ENCODE measurements around the gene ZNF581.
A peak's percentile ranks its signal among the peaks of the same experiment; 100 is the strongest.

ZNF581 gene

GRCh38 chr19:55640577-55641425 lies 2.6 kb upstream of the ZNF581 start, which contains the start of gene ZNF580:
Gene ZNF580, plus strand, starts transcription at chr19:55641002. Its CDS starts 1,507 bp downstream, at chr19:55642509.
- H3K4me1 ChIP-seq (ENCODE audit: control insufficient read depth, insufficient read depth, low read length): peaks cover 27% of the 10 kb centered on the region
- peak within 1 kb of the TSS; percentile 86 for H3K27ac ChIP-seq (ENCODE audit: low read depth, low read length)
- no peaks in the 10 kb centered on the region for H3K36me3 ChIP-seq (ENCODE audit: control insufficient read depth, insufficient read depth, low read length)
- H3K4me3 ChIP-seq (ENCODE audit: low read length): peak within 1 kb of the TSS; percentile 92
- H3K27me3 ChIP-seq (ENCODE audit: control insufficient read depth, insufficient read depth, low read length): no peaks in the 10 kb centered on the region
- H3K9ac ChIP-seq (ENCODE audit: low read length): peak within 1 kb of the TSS; percentile 68

- no peaks in the 10 kb centered on the region for H3K27me3 ChIP-seq (ENCODE audit: control insufficient read depth, insufficient read depth, low read length)
- peak overlapping the region; percentile 92 for H3K4me3 ChIP-seq (ENCODE audit: low read length)
- H3K27ac ChIP-seq (ENCODE audit: low read depth, low read length): peak overlapping the region; percentile 86
- peak overlapping the region; percentile 67 for H3K9ac ChIP-seq (ENCODE audit: low read length)
- H3K4me1 ChIP-seq (ENCODE audit: control insufficient read depth, insufficient read depth, low read length): peaks cover 22% of the 10 kb centered on the region
- H3K36me3 ChIP-seq (ENCODE audit: control insufficient read depth, insufficient read depth, low read length): no peaks in the 10 kb centered on the region
These were observed 1.9 kb upstream of the ZNF581 start for GRCh38 chr19:55641426-55642152.

GRCh38 chr19:55642153-55643002 lies 1.1 kb upstream of the ZNF581 start:
- Histone ChIP-seq H3K36me3 (ENCODE audit: control insufficient read depth, insufficient read depth, low read length) (no peaks in the 10 kb centered on the region), H3K27ac (ENCODE audit: low read depth, low read length) (peak overlapping the region; percentile 65), H3K27me3 (ENCODE audit: control insufficient read depth, insufficient read depth, low read length) (no peaks in the 10 kb centered on the region), H3K4me3 (ENCODE audit: low read length) (peak overlapping the region; percentile 92), H3K4me1 (ENCODE audit: control insufficient read depth, insufficient read depth, low read length) (peaks cover 25% of the 10 kb centered on the region), H3K9ac (ENCODE audit: low read length) (peak overlapping the region; percentile 45)

GRCh38 chr19:55643887-55644176 lies 383 bp downstream of the ZNF581 start:
- Histone ChIP-seq H3K36me3 (ENCODE audit: control insufficient read depth, insufficient read depth, low read length) (no peaks in the 10 kb centered on the region), H3K4me1 (ENCODE audit: control insufficient read depth, insufficient read depth, low read length) (peaks cover 31% of the 10 kb centered on the region), H3K27ac (ENCODE audit: low read depth, low read length) (peak overlapping the region; percentile 65), H3K4me3 (ENCODE audit: low read length) (peak overlapping the region; percentile 92), H3K27me3 (ENCODE audit: control insufficient read depth, insufficient read depth, low read length) (no peaks in the 10 kb centered on the region), H3K9ac (ENCODE audit: low read length) (peak overlapping the region; percentile 0)

- peak overlapping the region; percentile 65 for H3K27ac ChIP-seq (ENCODE audit: low read depth, low read length)
These were observed 863 bp downstream of the ZNF581 start for GRCh38 chr19:55644191-55644833.

GRCh38 chr19:55644842-55645511 lies 1.5 kb downstream of the ZNF581 start:
- no peaks in the 10 kb centered on the region for H3K27me3 ChIP-seq (ENCODE audit: control insufficient read depth, insufficient read depth, low read length)
- peaks cover 31% of the 10 kb centered on the region for H3K4me1 ChIP-seq (ENCODE audit: control insufficient read depth, insufficient read depth, low read length)
- H3K4me3 ChIP-seq (ENCODE audit: low read length): no peak overlapping the region
- H3K27ac ChIP-seq (ENCODE audit: low read depth, low read length): no peak overlapping the region
- H3K36me3 ChIP-seq (ENCODE audit: control insufficient read depth, insufficient read depth, low read length): no peaks in the 10 kb centered on the region
- H3K9ac ChIP-seq (ENCODE audit: low read length): no peak overlapping the region

More at GRCh38 chr19:55644191-55644833, 863 bp downstream of the ZNF581 start:
- Histone ChIP-seq H3K27me3 (ENCODE audit: control insufficient read depth, insufficient read depth, low read length) (no peaks in the 10 kb centered on the region), H3K4me3 (ENCODE audit: low read length) (peak overlapping the region; percentile 92), H3K9ac (ENCODE audit: low read length) (peak overlapping the region; percentile 0), H3K4me1 (ENCODE audit: control insufficient read depth, insufficient read depth, low read length) (peaks cover 34% of the 10 kb centered on the region), H3K36me3 (ENCODE audit: control insufficient read depth, insufficient read depth, low read length) (no peaks in the 10 kb centered on the region)

GRCh38 chr19:55645512-55645881 lies 2.0 kb downstream of the ZNF581 start:
- Histone ChIP-seq H3K27ac (ENCODE audit: low read depth, low read length) (no peak overlapping the region), H3K9ac (ENCODE audit: low read length) (no peak overlapping the region), H3K4me1 (ENCODE audit: control insufficient read depth, insufficient read depth, low read length) (peaks cover 26% of the 10 kb centered on the region), H3K4me3 (ENCODE audit: low read length) (no peak overlapping the region), H3K27me3 (ENCODE audit: control insufficient read depth, insufficient read depth, low read length) (no peaks in the 10 kb centered on the region), H3K36me3 (ENCODE audit: control insufficient read depth, insufficient read depth, low read length) (no peaks in the 10 kb centered on the region)

GRCh38 chr19:55646889-55647731 lies 3.7 kb downstream of the ZNF581 start:
- Histone ChIP-seq H3K36me3 (ENCODE audit: control insufficient read depth, insufficient read depth, low read length) (no peaks in the 10 kb centered on the region), H3K9ac (ENCODE audit: low read length) (peak overlapping the region; percentile 38), H3K4me3 (ENCODE audit: low read length) (peak overlapping the region; percentile 82), H3K27ac (ENCODE audit: low read depth, low read length) (peak overlapping the region; percentile 79), H3K4me1 (ENCODE audit: control insufficient read depth, insufficient read depth, low read length) (peaks cover 25% of the 10 kb centered on the region), H3K27me3 (ENCODE audit: control insufficient read depth, insufficient read depth, low read length) (no peaks in the 10 kb centered on the region)

GRCh38 chr19:55647732-55648584 lies 4.5 kb downstream of the ZNF581 start, which contains the start of gene CCDC106:
Gene CCDC106, plus strand, starts transcription at chr19:55648212. Its CDS starts 835 bp downstream, at chr19:55649047.
- Histone ChIP-seq H3K4me1 (ENCODE audit: control insufficient read depth, insufficient read depth, low read length) (peaks cover 23% of the 10 kb centered on the region), H3K27me3 (ENCODE audit: control insufficient read depth, insufficient read depth, low read length) (no peaks in the 10 kb centered on the region), H3K36me3 (ENCODE audit: control insufficient read depth, insufficient read depth, low read length) (no peaks in the 10 kb centered on the region), H3K4me3 (ENCODE audit: low read length) (peak within 1 kb of the TSS; percentile 82), H3K27ac (ENCODE audit: low read depth, low read length) (peak within 1 kb of the TSS; percentile 79), H3K9ac (ENCODE audit: low read length) (peak within 1 kb of the TSS; percentile 38)

- peak overlapping the region; percentile 82 for H3K4me3 ChIP-seq (ENCODE audit: low read length)
- H3K9ac ChIP-seq (ENCODE audit: low read length): peak overlapping the region; percentile 38
- H3K36me3 ChIP-seq (ENCODE audit: control insufficient read depth, insufficient read depth, low read length): no peaks in the 10 kb centered on the region
- peak overlapping the region; percentile 79 for H3K27ac ChIP-seq (ENCODE audit: low read depth, low read length)
- H3K4me1 ChIP-seq (ENCODE audit: control insufficient read depth, insufficient read depth, low read length): peaks cover 20% of the 10 kb centered on the region
- H3K27me3 ChIP-seq (ENCODE audit: control insufficient read depth, insufficient read depth, low read length): no peaks in the 10 kb centered on the region
These were observed 5.3 kb downstream of the ZNF581 start for GRCh38 chr19:55648585-55649267.
